Measurements from ENCODE around the gene WDR74. TPM values are rescaled to one million over a fixed set of nuclear protein-coding genes. Genes with fewer than 3 reads are reported as not detected.
"Not testable (repeated sequence)": the region's sequence is repeated elsewhere in the genome, so short reads cannot be mapped to it uniquely, and the experiment has no call there.

WDR74 gene
- total RNA-seq, 4 donors from 2014 or later: 18.3 to 53.1 (median 48.1) TPM

DNA sequence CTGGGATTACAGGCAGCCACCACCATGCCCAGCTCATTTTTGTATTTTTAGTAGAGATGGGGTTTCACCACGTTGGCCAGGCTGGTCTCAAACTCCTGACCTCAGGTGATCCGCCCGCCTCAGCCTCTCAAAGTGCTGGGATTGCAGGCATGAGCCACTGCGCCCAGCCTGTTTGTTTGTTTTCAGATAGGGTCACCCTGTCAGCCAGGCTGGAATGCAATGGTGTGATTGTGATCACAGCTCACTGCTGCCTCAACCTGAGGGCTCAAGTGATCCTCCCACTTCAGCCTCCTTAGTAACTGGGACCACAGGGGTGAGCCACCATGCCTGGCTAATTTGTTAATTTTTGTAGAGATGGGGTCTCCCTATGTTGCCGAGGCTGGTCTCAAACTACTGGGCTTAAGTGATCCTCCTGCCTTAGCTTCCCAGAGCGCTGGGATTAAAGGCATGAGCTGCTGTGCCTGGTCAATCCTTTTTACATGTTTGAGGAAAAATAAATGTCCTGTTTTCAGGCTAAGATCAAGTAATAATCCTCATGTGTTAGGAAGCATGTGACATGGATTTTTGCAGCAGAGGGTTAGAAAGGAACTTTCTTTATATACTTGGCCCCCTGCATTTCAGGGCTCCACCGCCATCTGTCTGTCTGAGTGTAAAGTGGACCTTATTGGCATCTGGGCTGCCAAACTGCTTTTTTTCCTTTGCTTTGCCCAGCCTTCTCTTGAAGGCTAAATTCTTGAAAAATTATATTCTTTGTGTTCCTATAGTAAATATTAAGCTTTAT is 36.5 kb upstream of the WDR74 start:
- H3K27ac ChIP-seq (replicated peaks in 1 of 4): no peak overlapping the region
- intact Hi-C loops (cut with DNase I): no loop called here

DNA sequence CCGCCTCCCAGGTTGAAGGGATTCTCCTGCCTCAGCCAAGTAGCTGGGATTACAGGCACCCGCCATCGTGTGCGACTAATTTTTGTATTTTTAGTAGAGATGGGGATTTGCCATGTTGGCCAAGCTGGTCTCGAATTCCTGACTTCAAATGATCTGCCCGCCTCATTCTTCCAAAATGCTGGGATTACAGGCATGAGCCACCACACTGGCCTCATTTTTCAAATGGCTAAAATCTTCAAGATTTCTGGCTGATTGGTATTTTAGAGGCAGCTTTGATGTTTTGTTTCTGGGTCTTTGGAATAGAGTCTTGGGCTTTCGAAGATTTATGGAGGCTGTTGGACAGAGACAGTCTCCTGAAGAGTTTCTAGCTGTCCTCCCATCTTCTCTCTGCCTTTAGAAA is 35.5 kb upstream of the WDR74 start:
- intact Hi-C loops (cut with DNase I): no loop called here
- WGBS: 98% methylated on average over 7 of the region's 7 CpGs

More for the DNA sequence above, 36.5 kb upstream of the WDR74 start:
- H3K36me3 ChIP-seq: no peaks in the 10 kb centered on the region
- H3K9me3 ChIP-seq: no peaks in the 10 kb centered on the region
- TF ChIP-seq, protein P1, sequence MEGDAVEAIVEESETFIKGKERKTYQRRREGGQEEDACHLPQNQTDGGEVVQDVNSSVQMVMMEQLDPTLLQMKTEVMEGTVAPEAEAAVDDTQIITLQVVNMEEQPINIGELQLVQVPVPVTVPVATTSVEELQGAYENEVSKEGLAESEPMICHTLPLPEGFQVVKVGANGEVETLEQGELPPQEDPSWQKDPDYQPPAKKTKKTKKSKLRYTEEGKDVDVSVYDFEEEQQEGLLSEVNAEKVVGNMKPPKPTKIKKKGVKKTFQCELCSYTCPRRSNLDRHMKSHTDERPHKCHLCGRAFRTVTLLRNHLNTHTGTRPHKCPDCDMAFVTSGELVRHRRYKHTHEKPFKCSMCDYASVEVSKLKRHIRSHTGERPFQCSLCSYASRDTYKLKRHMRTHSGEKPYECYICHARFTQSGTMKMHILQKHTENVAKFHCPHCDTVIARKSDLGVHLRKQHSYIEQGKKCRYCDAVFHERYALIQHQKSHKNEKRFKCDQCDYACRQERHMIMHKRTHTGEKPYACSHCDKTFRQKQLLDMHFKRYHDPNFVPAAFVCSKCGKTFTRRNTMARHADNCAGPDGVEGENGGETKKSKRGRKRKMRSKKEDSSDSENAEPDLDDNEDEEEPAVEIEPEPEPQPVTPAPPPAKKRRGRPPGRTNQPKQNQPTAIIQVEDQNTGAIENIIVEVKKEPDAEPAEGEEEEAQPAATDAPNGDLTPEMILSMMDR (IDR thresholded peaks at IDR 0.05): no peak
- TF ChIP-seq POLR2AphosphoS5 (IDR thresholded peaks at IDR 0.05) (no peak), POLR2A (IDR thresholded peaks at IDR 0.05; ENCODE audit: low read depth) (no peak), EP300 (IDR thresholded peaks at IDR 0.05) (no peak)
- H3K27me3 ChIP-seq: no peaks in the 10 kb centered on the region
- WGBS: 94% methylated on average over 6 of the region's 7 CpGs
- H3K4me1 ChIP-seq: peaks cover 16 to 21% (median 20%) of the 10 kb centered on the region in 4 donors
- DNase-seq (ENCODE audit: extremely low spot score): no peak
- no peak overlapping the region for H3K4me3 ChIP-seq

DNA sequence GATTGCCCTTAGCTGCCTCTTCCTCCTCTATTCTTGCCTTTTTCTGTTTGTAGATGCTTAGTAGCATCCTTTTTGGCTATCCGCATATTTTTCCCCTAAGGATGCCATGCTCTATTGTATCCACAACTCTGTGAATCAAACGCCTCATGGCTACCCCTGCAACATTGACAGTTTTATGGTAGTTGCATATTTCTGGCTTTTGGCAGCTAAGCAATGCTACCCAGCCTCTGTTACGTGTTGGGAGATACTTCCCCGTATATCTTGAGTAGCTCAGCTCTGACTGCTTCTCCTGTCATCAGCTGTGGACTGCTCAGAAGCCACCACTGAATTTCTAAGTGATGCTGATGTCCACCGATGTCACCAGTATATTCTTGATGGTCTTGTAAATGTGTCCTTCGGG is 26.2 kb upstream of the WDR74 start:
- intact Hi-C loops (cut with DNase I): loop anchor here (10.0 kb wide), 1 partner anchor 481 kb away; no protein-coding TSS in a partner anchor

More for the DNA sequence above, 35.5 kb upstream of the WDR74 start:
- no peak overlapping the region for H3K4me3 ChIP-seq
- no peaks in the 10 kb centered on the region for H3K36me3 ChIP-seq
- TF ChIP-seq POLR2AphosphoS5 (IDR thresholded peaks at IDR 0.05) (no peak), POLR2A (IDR thresholded peaks at IDR 0.05; ENCODE audit: low read depth) (no peak), EP300 (IDR thresholded peaks at IDR 0.05) (no peak)
- TF ChIP-seq, protein P1 (IDR thresholded peaks at IDR 0.05): no peak
- H3K9me3 ChIP-seq: no peaks in the 10 kb centered on the region
- H3K4me1 ChIP-seq: peaks cover 10 to 14% (median 14%) of the 10 kb centered on the region in 4 donors
- no peak overlapping the region for H3K27ac ChIP-seq (replicated peaks in 1 of 4)
- no peaks in the 10 kb centered on the region for H3K27me3 ChIP-seq
- DNase-seq (ENCODE audit: extremely low spot score): no peak

DNA sequence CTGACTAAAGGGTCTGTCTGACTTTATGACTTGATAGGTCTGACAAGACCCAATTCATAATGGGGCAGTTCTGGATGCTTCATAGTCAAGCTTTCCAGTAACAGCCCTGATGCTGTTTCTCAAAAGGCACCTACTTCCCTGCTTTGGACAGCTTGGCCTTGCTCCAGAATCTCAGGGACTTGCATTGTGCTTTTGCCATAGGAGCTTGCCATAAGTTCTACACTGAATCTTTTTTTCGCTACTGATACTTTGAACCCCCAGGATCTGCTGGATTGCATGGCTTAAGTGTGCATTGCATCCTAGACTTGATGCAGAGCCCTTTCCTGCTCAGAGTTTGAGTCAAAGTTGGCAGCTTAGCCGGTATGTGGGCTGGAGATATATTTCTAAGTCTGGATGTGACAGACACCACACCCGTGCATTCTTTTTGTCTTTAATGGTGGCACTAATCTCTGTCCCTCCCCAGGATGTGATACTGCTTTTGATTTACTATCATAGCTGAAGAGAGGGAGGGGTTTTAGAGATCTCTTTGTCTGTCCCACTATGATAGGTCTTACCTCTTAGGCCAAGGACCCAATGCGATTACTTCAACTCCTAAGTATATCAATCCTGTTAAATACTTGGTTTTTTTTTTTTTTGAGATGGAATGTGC is 24.4 kb upstream of the WDR74 start:
- Histone ChIP-seq H3K4me1 (peaks cover 0 to 7% (median 0%) of the 10 kb centered on the region in 4 donors), H3K27me3 (no peaks in the 10 kb centered on the region), H3K36me3 (no peaks in the 10 kb centered on the region), H3K9me3 (no peaks in the 10 kb centered on the region), H3K27ac (replicated peaks in 1 of 4) (no peak overlapping the region), H3K4me3 (no peak overlapping the region)
- intact Hi-C loops (cut with DNase I): loop anchor here (10.0 kb wide), 1 partner anchor 479 kb away; no protein-coding TSS in a partner anchor
- no peak for DNase-seq (ENCODE audit: extremely low spot score)
- 65% methylated on average over 4 of the region's 4 CpGs for WGBS
- TF ChIP-seq POLR2A (IDR thresholded peaks at IDR 0.05; ENCODE audit: low read depth): no peak
- no peak for TF ChIP-seq POLR2AphosphoS5 (IDR thresholded peaks at IDR 0.05)
- TF ChIP-seq, protein P1 (IDR thresholded peaks at IDR 0.05): no peak
- TF ChIP-seq EP300 (IDR thresholded peaks at IDR 0.05): no peak

More for the DNA sequence above, 26.2 kb upstream of the WDR74 start:
- Histone ChIP-seq H3K4me3 (no peak overlapping the region), H3K27ac (replicated peaks in 1 of 4) (no peak overlapping the region), H3K4me1 (peaks cover 0 to 7% (median 0%) of the 10 kb centered on the region in 4 donors), H3K27me3 (no peaks in the 10 kb centered on the region), H3K36me3 (no peaks in the 10 kb centered on the region), H3K9me3 (no peaks in the 10 kb centered on the region)
- TF ChIP-seq EP300 (IDR thresholded peaks at IDR 0.05) (no peak), POLR2AphosphoS5 (IDR thresholded peaks at IDR 0.05) (no peak), POLR2A (IDR thresholded peaks at IDR 0.05; ENCODE audit: low read depth) (no peak)
- TF ChIP-seq, protein P1 (IDR thresholded peaks at IDR 0.05): no peak
- 84% methylated on average over 6 of the region's 6 CpGs for WGBS
- DNase-seq (ENCODE audit: extremely low spot score): no peak

DNA sequence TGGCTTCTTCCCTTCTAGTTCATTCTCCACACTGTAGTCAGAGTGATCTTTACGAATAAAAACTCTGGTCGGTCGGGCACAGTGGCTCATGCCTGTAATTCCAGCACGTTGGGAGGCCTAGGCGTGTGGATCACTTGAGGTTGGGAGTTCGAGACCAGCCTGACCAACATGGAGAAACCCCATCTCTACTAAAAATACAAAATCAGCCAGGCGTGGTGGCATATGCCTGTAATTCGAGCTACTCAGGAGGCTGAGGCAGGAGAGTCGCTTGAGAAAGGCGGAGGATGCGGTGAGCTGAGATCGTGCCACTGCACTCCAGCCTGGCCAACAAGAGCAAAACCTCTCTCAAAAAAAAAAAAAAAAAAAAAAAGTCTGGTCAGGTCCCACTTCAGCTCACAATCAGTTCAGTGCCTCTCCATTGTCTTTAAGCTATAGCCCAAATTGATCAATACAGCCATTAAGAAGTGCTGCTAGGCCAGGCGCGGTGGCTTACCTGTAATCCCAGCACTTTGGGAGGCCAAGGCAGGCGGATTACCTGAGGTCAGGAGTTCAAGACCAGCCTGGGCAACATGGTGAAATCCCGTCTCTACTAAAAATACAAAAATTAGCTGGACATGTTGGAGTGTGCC is 22.3 kb upstream of the WDR74 start:
- H3K27ac ChIP-seq (replicated peaks in 1 of 4); H3K4me3 ChIP-seq; H3K9me3 ChIP-seq; H3K27me3 ChIP-seq; DNase-seq (ENCODE audit: extremely low spot score); H3K36me3 ChIP-seq: not testable (repeated sequence)
- WGBS: 92% methylated on average over 16 of the region's 16 CpGs
- intact Hi-C loops (cut with DNase I): loop anchor here (1.0 to 10.0 kb wide), 2 partner anchors 75 to 477 kb away; no protein-coding TSS in a partner anchor
- H3K4me1 ChIP-seq: peaks cover 3 to 14% (median 5%) of the 10 kb centered on the region in 4 donors
